ENCODE data around the gene CDH16.
A peak's percentile ranks its signal among the peaks of the same experiment; 100 is the strongest.

CDH16 gene

GRCh38 chr16:66927918-66928649 lies 9.4 kb upstream of the CDH16 start:
- no peak for TF ChIP-seq SIN3A (IDR thresholded peaks at IDR 0.05; ENCODE audit: borderline replicate concordance, insufficient read depth, low read length)
- no peak for TF ChIP-seq FOXP2 (optimal IDR thresholded peaks at IDR 0.05; ENCODE audit: borderline replicate concordance, extremely low read depth, extremely low read length, insufficient read depth)
- no peak for TF ChIP-seq POLR2AphosphoS5 (IDR thresholded peaks at IDR 0.05; ENCODE audit: low read depth, low read length)
- TF ChIP-seq, protein P1, sequence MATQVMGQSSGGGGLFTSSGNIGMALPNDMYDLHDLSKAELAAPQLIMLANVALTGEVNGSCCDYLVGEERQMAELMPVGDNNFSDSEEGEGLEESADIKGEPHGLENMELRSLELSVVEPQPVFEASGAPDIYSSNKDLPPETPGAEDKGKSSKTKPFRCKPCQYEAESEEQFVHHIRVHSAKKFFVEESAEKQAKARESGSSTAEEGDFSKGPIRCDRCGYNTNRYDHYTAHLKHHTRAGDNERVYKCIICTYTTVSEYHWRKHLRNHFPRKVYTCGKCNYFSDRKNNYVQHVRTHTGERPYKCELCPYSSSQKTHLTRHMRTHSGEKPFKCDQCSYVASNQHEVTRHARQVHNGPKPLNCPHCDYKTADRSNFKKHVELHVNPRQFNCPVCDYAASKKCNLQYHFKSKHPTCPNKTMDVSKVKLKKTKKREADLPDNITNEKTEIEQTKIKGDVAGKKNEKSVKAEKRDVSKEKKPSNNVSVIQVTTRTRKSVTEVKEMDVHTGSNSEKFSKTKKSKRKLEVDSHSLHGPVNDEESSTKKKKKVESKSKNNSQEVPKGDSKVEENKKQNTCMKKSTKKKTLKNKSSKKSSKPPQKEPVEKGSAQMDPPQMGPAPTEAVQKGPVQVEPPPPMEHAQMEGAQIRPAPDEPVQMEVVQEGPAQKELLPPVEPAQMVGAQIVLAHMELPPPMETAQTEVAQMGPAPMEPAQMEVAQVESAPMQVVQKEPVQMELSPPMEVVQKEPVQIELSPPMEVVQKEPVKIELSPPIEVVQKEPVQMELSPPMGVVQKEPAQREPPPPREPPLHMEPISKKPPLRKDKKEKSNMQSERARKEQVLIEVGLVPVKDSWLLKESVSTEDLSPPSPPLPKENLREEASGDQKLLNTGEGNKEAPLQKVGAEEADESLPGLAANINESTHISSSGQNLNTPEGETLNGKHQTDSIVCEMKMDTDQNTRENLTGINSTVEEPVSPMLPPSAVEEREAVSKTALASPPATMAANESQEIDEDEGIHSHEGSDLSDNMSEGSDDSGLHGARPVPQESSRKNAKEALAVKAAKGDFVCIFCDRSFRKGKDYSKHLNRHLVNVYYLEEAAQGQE (IDR thresholded peaks at IDR 0.05; ENCODE audit: insufficient read depth in 1 of 2, low read depth in 2 of 2, low read length in 2 of 2), result no peak
- TF ChIP-seq TAF1 (IDR thresholded peaks at IDR 0.05; ENCODE audit: borderline replicate concordance, insufficient read depth, low read length), result no peak

DNA sequence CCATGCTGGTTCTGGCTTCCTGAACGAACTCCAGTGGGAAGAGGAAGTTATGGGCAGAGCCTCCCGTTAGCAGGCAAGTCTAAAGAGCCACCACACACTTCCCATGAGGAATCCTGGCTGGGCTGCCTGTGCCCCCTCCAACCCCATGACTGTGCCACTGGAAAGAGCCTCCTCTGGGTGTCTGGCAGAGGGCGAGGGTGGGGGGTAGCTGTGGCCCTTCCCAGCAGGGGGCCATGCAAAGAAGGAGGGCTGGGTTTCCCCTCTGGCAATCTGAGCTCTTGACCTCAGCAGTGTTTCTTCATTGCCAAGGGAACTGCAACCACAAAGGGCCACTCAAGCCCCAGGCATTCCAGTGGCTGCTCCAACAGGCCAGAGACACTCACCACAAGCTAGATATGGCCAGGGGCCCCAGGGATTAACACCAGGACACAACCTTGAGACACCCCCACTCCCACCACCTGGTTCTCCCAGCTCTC lies 8.3 kb upstream of the CDH16 start:
- TF ChIP-seq POLR2AphosphoS5 (IDR thresholded peaks at IDR 0.05; ENCODE audit: low read depth, low read length), result no peak
- no peak for TF ChIP-seq SIN3A (IDR thresholded peaks at IDR 0.05; ENCODE audit: borderline replicate concordance, insufficient read depth, low read length)
- TF ChIP-seq TAF1 (IDR thresholded peaks at IDR 0.05; ENCODE audit: borderline replicate concordance, insufficient read depth, low read length), result no peak
- TF ChIP-seq FOXP2 (optimal IDR thresholded peaks at IDR 0.05; ENCODE audit: borderline replicate concordance, extremely low read depth, extremely low read length, insufficient read depth), result no peak
- TF ChIP-seq, protein P1 (IDR thresholded peaks at IDR 0.05; ENCODE audit: insufficient read depth in 1 of 2, low read depth in 2 of 2, low read length in 2 of 2), result no peak

DNA sequence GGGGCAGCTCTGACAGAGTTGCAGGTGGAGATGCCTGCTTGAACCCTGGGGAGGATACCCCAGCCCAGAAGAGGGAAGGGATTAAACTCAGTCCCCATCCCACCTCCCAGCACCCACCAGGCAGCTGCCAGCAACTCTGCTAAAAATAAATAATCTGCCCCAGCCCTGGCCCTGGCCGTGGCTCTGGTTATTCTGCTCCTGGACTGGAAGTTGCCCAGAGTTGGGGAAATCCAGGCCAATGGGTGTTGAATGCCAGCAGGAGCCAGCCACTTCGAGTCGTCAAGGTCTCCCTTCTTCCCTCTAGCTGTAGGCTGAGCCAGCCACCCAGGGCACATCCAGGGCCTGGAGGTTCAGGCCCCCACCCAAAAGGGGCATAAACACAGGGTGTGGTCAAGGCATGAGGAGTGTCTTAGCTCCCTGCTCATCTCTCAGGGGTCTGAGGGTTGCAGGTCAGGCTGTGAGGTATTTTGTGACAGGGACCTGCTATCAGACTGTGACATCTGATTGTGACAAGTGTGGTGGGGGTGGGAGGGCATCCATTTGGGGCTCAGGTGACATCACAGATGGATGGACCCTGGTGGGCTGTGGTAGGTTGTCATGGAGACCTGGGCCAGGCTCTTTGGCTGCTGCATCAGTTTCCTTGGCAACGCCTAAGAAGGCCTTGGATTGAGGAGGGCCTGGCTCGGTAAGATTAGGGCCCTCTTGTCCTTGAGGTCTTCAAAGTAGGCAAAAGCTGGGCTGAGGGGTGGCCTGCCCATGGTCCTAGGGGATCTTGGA lies 7.7 kb upstream of the CDH16 start:
- no peak for TF ChIP-seq POLR2AphosphoS5 (IDR thresholded peaks at IDR 0.05; ENCODE audit: low read depth, low read length)
- no peak for TF ChIP-seq FOXP2 (optimal IDR thresholded peaks at IDR 0.05; ENCODE audit: borderline replicate concordance, extremely low read depth, extremely low read length, insufficient read depth)
- TF ChIP-seq, protein P1 (IDR thresholded peaks at IDR 0.05; ENCODE audit: insufficient read depth in 1 of 2, low read depth in 2 of 2, low read length in 2 of 2), result no peak
- no peak for TF ChIP-seq SIN3A (IDR thresholded peaks at IDR 0.05; ENCODE audit: borderline replicate concordance, insufficient read depth, low read length)
- TF ChIP-seq TAF1 (IDR thresholded peaks at IDR 0.05; ENCODE audit: borderline replicate concordance, insufficient read depth, low read length), result no peak

DNA sequence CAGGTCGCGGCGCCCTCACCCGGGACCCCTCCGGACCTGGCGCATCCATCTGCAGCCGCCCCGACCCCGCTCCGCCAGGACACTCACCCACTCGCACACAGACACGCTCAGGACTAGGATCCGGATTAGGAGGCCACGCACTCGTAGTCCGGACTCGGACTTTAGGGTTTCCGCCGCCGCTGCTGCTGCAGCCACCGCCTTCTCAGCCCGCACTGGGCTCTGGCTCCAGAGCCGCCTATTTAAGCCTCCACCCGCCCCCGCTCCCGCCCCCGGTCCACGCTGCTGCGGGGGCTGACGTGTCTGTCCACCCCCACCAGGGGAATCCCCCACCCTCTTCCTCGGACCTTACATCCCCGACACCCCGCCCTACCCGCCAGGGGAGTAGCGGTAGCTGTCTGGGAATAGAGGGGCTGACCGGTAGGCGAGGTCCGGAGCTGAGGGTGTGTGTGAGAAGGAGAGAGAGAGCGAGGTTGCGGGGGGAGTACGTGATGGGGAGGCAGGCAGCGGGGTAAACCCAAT lies 6.7 kb upstream of the CDH16 start, which contains the start of gene RRAD:
RRAD (minus strand) TSS at position 214 of the 519 bp plus-strand sequence. CDS start 356 bp downstream, outside the sequence.
- no peak for TF ChIP-seq TAF1 (IDR thresholded peaks at IDR 0.05; ENCODE audit: borderline replicate concordance, insufficient read depth, low read length)
- TF ChIP-seq FOXP2 (optimal IDR thresholded peaks at IDR 0.05; ENCODE audit: borderline replicate concordance, extremely low read depth, extremely low read length, insufficient read depth), result no peak

DNA sequence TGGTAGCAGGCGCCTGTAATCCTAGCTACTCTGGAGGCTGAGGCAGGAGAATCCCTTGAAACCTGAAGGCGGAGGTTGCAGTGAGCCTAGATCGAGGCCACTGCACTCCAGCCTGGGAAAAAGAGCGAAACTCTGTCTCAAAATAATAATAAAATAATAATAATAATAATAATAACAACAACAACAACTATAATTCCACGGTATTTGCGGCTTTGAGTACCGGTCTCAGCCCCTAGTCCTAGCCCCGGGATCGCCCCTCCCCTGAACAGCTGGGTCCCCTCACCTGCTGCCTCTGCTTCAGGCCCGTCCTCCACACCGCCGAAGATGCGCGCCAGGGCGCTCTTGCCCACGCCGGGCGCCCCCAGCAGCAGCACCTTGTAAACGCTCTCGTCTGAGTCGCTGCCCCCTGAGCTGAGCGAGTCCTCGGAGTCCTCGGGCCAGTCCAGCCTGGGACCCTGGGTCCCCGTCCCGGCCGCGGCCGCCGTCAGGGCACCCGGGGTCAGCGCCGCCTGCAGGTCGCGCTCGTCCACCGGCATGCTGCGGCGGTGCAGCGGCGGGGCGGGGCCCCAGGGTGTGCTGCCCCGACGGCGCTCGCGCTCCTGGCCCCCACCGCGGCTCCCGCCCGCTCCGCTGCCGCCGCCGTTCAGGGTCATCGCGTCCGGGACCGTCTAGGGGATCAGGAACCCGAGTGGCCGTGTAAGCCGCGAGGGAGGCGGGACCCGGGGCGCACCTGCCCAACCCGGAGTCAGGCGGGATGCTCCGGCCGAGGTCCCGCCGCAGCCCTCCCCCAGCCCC lies 6.0 kb upstream of the CDH16 start:
- peak; percentile 12 for TF ChIP-seq FOXP2 (optimal IDR thresholded peaks at IDR 0.05; ENCODE audit: borderline replicate concordance, extremely low read depth, extremely low read length, insufficient read depth)
- TF ChIP-seq, protein P1 (IDR thresholded peaks at IDR 0.05; ENCODE audit: insufficient read depth in 1 of 2, low read depth in 2 of 2, low read length in 2 of 2), result no peak
